ENCODE results near the gene GPR141. TPM values are rescaled to one million over a fixed set of nuclear protein-coding genes. Genes with fewer than 3 reads are reported as not detected.

Gene GPR141
- total and polyA plus RNA-seq, 2 donors (not counting 3 experiments of a cell fraction or from before 2014, with no cell fraction given), result not detected

DNA sequence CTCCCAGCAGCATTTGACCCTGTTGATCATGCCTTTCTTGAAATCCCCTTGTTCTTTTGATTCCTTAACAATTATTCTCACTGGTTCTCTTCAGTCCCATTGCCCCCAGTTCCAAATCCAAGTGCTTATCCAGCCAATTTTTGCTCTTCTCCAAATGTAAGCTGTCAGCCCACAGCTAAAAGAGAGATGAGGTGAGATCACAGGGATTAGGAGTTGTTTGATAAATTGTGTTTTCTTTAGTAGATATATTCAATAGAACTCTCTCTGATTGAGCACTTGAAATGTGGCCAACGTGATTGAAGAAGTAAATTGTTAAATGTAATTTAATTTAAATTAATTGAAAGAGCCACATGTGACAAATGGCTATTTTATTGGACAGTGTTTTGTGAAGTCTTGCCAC, 88.2 kb downstream of the GPR141 start:
- TF ChIP-seq EZH2 (IDR thresholded peaks at IDR 0.05; ENCODE audit: borderline replicate concordance, low read depth, low read length, severe bottlenecking) (no peak), POLR2A (IDR thresholded peaks at IDR 0.05; ENCODE audit: low read depth, low read length) (no peak), GATA2 (IDR thresholded peaks at IDR 0.05; ENCODE audit: insufficient read depth, insufficient read length, low read depth, low read length) (no peak), FOS (IDR thresholded peaks at IDR 0.05; ENCODE audit: borderline replicate concordance, insufficient read depth, low read length) (no peak), MYC (IDR thresholded peaks at IDR 0.05; ENCODE audit: low read depth, low read length) (no peak), POLR2AphosphoS5 (IDR thresholded peaks at IDR 0.05; ENCODE audit: insufficient read depth, low read depth, low read length) (no peak), JUN (IDR thresholded peaks at IDR 0.05; ENCODE audit: borderline replicate concordance, insufficient read depth, insufficient read length, low read depth) (no peak)
- TF ChIP-seq, protein P1, sequence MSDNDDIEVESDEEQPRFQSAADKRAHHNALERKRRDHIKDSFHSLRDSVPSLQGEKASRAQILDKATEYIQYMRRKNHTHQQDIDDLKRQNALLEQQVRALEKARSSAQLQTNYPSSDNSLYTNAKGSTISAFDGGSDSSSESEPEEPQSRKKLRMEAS (IDR thresholded peaks at IDR 0.05; ENCODE audit: insufficient read depth, insufficient read length), result no peak
- TF ChIP-seq, protein P2, sequence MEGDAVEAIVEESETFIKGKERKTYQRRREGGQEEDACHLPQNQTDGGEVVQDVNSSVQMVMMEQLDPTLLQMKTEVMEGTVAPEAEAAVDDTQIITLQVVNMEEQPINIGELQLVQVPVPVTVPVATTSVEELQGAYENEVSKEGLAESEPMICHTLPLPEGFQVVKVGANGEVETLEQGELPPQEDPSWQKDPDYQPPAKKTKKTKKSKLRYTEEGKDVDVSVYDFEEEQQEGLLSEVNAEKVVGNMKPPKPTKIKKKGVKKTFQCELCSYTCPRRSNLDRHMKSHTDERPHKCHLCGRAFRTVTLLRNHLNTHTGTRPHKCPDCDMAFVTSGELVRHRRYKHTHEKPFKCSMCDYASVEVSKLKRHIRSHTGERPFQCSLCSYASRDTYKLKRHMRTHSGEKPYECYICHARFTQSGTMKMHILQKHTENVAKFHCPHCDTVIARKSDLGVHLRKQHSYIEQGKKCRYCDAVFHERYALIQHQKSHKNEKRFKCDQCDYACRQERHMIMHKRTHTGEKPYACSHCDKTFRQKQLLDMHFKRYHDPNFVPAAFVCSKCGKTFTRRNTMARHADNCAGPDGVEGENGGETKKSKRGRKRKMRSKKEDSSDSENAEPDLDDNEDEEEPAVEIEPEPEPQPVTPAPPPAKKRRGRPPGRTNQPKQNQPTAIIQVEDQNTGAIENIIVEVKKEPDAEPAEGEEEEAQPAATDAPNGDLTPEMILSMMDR (IDR thresholded peaks at IDR 0.05; ENCODE audit: extremely low read depth in 1 of 2, insufficient read depth in 1 of 2, low read depth in 1 of 2, low read length in 2 of 2), result no peak
- no peak overlapping the region for H3K4me3 ChIP-seq (replicated peaks in 1 of 3; ENCODE audit: insufficient read depth in 1 of 3, low read depth in 1 of 3, low read length in 3 of 3)
- ChIA-PET POLR2A (no interaction called here), CTCF (no interaction called here)
- H3K36me3 ChIP-seq (ENCODE audit: control insufficient read depth in 2 of 2, extremely low read depth in 1 of 2, insufficient read depth in 2 of 2, low read length in 2 of 2), result no peaks in the 10 kb centered on the region
- no peaks in the 10 kb centered on the region for H3K9me1 ChIP-seq (replicated peaks; ENCODE audit: control insufficient read depth, extremely low read depth, insufficient read depth, low read length)
- H4K20me1 ChIP-seq (replicated peaks; ENCODE audit: control insufficient read depth, extremely low read depth, insufficient read depth, low read length), result no peaks in the 10 kb centered on the region
- intact Hi-C loops (cut with micrococcal nuclease), result no loop called here
- H3K4me2 ChIP-seq (ENCODE audit: insufficient read depth, low read length), result no peak overlapping the region
- dilution Hi-C loops (cut with MboI; ENCODE audit: extremely low pct_ligation_motif_present, low sequenced_read_pairs), result no loop called here
- no peaks in the 10 kb centered on the region for H3K4me1 ChIP-seq (ENCODE audit: control insufficient read depth, extremely low read depth, insufficient read depth, low read length)
- H3K9ac ChIP-seq (replicated peaks; ENCODE audit: extremely low read depth, insufficient read depth, low read length), result no peak overlapping the region
- H2AFZ ChIP-seq (ENCODE audit: low read depth, low read length), result no peak overlapping the region
- H3K9me3 ChIP-seq (replicated peaks; ENCODE audit: control insufficient read depth, insufficient read depth, low read length), result no peaks in the 10 kb centered on the region
- DNase-seq (ENCODE audit: low read depth, low spot score) (no peak), FAIRE-seq (no peak)
- H3K27ac ChIP-seq (ENCODE audit: insufficient read depth, low read depth, low read length), result no peak overlapping the region
- BruUV-seq (replicated peaks), result no TSS peak
- no peaks in the 10 kb centered on the region for H3K27me3 ChIP-seq (ENCODE audit: control insufficient read depth in 2 of 2, insufficient read depth in 2 of 2, low read length in 2 of 2)
- no peaks in the 10 kb centered on the region for H3K79me2 ChIP-seq (ENCODE audit: control insufficient read depth, insufficient read depth, low read length)
